HEK293T (cell line): ENCODE results near the gene FBLIM1.

Experiments used
- ARNT ChIP-seq: fragments of 450-650 bp; IDR thresholded peaks from 2 replicates; pipeline ENCODE4 v1.6.1; 2017; ENCODE audit warnings: mild to moderate bottlenecking
- CTBP1 ChIP-seq: fragments of 450-650 bp; IDR thresholded peaks from 2 replicates; pipeline ENCODE4 v1.6.1; 2016; ENCODE audit warnings: borderline replicate concordance
- ELF4 ChIP-seq: fragments of 450-650 bp; IDR thresholded peaks from 2 replicates; pipeline ENCODE4 v1.6.1; 2017; ENCODE audit warnings: antibody characterized with exemption
- FOXA1 ChIP-seq: fragments of 450-650 bp; IDR thresholded peaks from 2 replicates; pipeline ENCODE4 v1.6.1; 2016; ENCODE audit warnings: mild to moderate bottlenecking
- FOXK2 ChIP-seq: fragments of 450-650 bp; IDR thresholded peaks from 2 replicates; pipeline ENCODE4 v1.6.1; 2016; ENCODE audit warnings: mild to moderate bottlenecking
- FOXM1 ChIP-seq: fragments of 450-650 bp; IDR thresholded peaks from 2 replicates; pipeline ENCODE4 v1.6.1; 2017; ENCODE audit warnings: mild to moderate bottlenecking, borderline replicate concordance
- L3MBTL2 ChIP-seq: fragments of 450-650 bp; conservative IDR thresholded peaks from 2 replicates; pipeline ENCODE4 v1.6.1; 2016; ENCODE audit warnings: mild to moderate bottlenecking
- LEF1 ChIP-seq: fragments of 450-650 bp; IDR thresholded peaks from 2 replicates; pipeline ENCODE4 v1.6.1; 2017; ENCODE audit warnings: mild to moderate bottlenecking, borderline replicate concordance
- PKNOX1 ChIP-seq: fragments of 450-650 bp; IDR thresholded peaks from 2 replicates; pipeline ENCODE4 v1.6.1; 2016
- SP1 ChIP-seq: fragments of 450-650 bp; IDR thresholded peaks from 2 replicates; pipeline ENCODE4 v1.6.1; 2017
- TARDBP ChIP-seq: fragments of 450-650 bp; IDR thresholded peaks from 2 replicates; pipeline ENCODE4 v1.6.1; 2016

GRCh38 chr1:15736038-15736891 is 22.3 kb upstream of the FBLIM1 start, which contains the start of gene SLC25A34:
- TF ChIP-seq CTBP1 (no peak), ELF4 (no peak), FOXK2 (no peak), FOXM1 (no peak), TARDBP (no peak), ARNT (no peak), LEF1 (no peak), SP1 (no peak), L3MBTL2 (no peak), PKNOX1 (no peak), FOXA1 (no peak)
